K562 (cell line): Measurements from ENCODE around the gene SNRNP70. TPM values are rescaled to one million over a fixed set of nuclear protein-coding genes. Genes with fewer than 3 reads are reported as not detected.

Source experiments
- EGR1 ChIP-seq: fragments of 450-650 bp; conservative IDR thresholded peaks from 2 replicates; pipeline ENCODE4 v1.6.1; 2017; ENCODE audit warnings: mild to moderate bottlenecking
- NRF1 ChIP-seq, 2 experiments: fragments of 450-650 bp; IDR thresholded peaks in 1 of 2; conservative IDR thresholded peaks in 1 of 2; 2 replicates each; pipeline ENCODE4 v1.6.1; 2014; ENCODE audit warnings: mild to moderate bottlenecking in 2 of 2
- RBFOX2 ChIP-seq: fragments of 200-400 bp; formaldehyde crosslinking; IDR thresholded peaks from 2 replicates; pipeline ENCODE4 v1.6.1; 2017; ENCODE audit warnings: low read depth, mild to moderate bottlenecking, low read length, moderate library complexity
- SP1 ChIP-seq: sonication (generic); formaldehyde crosslinking; IDR thresholded peaks from 2 replicates; pipeline ENCODE4 v1.8.1; 2022; ENCODE audit warnings: mild to moderate bottlenecking, missing genetic modification reagents
- ZNF41 ChIP-seq: fragments of 250-450 bp; sonication (Bioruptor Pico); conservative IDR thresholded peaks from 2 replicates; pipeline ENCODE4 v1.4.0; 2020; ENCODE audit warnings: mild to moderate bottlenecking
- polyA plus RNA-seq, 8 experiments: library from polyadenylated mRNA; depleted of rRNA in 4 of 8; stranded (reverse) in 5 of 8; unstranded in 3 of 8; fragments of >200 nt; fragmentation: Nextera tagmentation in 2 of 8; fragmentation: Illumina TruSeq in 1 of 8; extraction: Ambion mirVana in 2 of 8; extraction: Trizol in 1 of 8; gene quantifications; 2 replicates each; pipeline versions ENCODE4 v1.2.1 to v1.2.3, GENCODE V29; 2011 to 2014; ENCODE audit warnings: inconsistent platforms in 1 of 8, missing spikeins in 1 of 8
- total RNA-seq, 7 experiments: library from RNA; depleted of rRNA in 6 of 7; stranded (reverse); fragments of >200 nt in 6 of 7; fragmentation: Illumina TruSeq in 2 of 7; extraction: Trizol in 2 of 7; gene quantifications; 2 replicates each; pipeline versions ENCODE4 v1.2.1 to v1.2.3, GENCODE V29; 2011 to 2021; ENCODE audit warnings: low replicate concordance in 1 of 7
- TF ChIP-seq, protein P1 (sequence below): fragments of 250-450 bp; sonication (Bioruptor Pico); IDR thresholded peaks from 2 replicates; pipeline ENCODE4 v1.5.1; 2021; ENCODE audit warnings: mild to moderate bottlenecking
- TF ChIP-seq, protein P2 (sequence below): sonication (generic); formaldehyde crosslinking; IDR thresholded peaks from 2 replicates; pipeline ENCODE4 v1.8.0; 2022; ENCODE audit warnings: mild to moderate bottlenecking, missing genetic modification reagents

SNRNP70 gene
- total and polyA plus RNA-seq, 9 of the 15 experiments (the other 6 are each of a cell fraction or from before 2014, with no cell fraction given), result 2.8 to 496 (median 136) TPM

GRCh38 chr19:49133621-49134454 is 48.6 kb downstream of the SNRNP70 start (continued):
- TF ChIP-seq, protein P1, sequence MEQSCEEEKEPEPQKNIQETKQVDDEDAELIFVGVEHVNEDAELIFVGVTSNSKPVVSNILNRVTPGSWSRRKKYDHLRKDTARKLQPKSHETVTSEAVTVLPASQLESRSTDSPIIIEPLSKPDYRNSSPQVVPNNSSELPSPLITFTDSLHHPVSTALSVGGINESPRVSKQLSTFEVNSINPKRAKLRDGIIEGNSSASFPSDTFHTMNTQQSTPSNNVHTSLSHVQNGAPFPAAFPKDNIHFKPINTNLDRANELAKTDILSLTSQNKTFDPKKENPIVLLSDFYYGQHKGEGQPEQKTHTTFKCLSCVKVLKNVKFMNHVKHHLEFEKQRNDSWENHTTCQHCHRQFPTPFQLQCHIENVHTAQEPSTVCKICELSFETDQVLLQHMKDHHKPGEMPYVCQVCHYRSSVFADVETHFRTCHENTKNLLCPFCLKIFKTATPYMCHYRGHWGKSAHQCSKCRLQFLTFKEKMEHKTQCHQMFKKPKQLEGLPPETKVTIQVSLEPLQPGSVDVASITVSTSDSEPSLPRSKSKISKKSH (CRISPR knock-in tag), result no peak
- TF ChIP-seq SP1, result 0 out of 2 replicates have a peak, but pooled peaks have one; percentile 45
- peak; percentile 95 for TF ChIP-seq EGR1
- TF ChIP-seq RBFOX2, result peak; percentile 25; the same call in 1 of the 2 replicates
- no peak for TF ChIP-seq ZNF41 (CRISPR knock-in tag)
- TF ChIP-seq NRF1 (conservative IDR thresholded peaks at IDR 0.05 in 1 of 2, IDR thresholded peaks at IDR 0.05 in 1 of 2), result peak; percentile 61 to 64; a peak in 3 of 4 replicates
- TF ChIP-seq, protein P2, sequence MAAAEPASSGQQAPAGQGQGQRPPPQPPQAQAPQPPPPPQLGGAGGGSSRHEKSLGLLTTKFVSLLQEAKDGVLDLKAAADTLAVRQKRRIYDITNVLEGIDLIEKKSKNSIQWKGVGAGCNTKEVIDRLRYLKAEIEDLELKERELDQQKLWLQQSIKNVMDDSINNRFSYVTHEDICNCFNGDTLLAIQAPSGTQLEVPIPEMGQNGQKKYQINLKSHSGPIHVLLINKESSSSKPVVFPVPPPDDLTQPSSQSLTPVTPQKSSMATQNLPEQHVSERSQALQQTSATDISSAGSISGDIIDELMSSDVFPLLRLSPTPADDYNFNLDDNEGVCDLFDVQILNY, result no peak
